GM21447 (cell line): Measurements from ENCODE around the gene ZCCHC24.
"Not testable (repeated sequence)": the region's sequence is repeated elsewhere in the genome, so short reads cannot be mapped to it uniquely, and the experiment has no call there.

Experiments
- ATAC-seq: cut with Tn5 transposase; IDR thresholded peaks from one replicate; pipeline ENCODE4 v1.9.1; 2021; ENCODE audit not compliant: unreplicated experiment

The ZCCHC24 gene

DNA sequence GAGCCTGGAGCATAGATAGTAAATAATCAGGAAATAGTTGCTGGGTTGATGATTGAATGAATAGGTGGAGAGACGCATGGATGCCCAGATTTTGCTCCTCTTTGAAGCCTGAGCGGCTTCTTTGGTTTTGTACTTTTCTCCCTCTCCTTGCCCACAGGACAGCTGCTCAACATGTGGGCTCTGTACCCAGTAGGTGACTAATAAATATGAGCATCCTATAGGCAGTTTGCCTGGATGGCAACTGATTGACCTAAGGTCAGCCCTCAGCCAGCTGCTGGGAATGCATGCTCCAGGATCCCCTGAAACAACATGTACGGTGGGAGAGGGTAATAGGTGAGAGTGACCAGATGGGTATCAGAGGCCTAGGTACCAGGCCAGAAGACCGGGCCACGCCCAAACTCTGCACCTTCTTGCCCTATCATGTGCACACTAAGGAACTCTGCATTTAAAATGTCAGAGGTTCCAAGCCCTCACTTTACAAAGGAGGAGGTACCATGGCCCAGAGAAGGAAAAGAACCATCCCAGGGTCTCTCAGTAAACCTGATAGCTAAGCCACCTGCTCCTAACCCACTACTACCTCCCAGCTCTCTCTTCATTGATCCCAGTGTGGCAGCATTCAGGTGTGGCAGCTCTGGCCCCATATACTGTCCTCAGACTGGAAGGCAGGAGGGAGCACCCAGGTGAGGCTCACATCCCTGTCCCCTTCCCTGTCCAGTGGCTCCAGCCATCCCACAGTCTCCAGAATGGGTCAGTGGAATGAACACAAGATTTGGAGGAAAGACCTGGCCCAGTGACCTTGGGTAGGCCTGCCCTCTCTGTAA, 2.7 kb upstream of the ZCCHC24 start:
- no peak for ATAC-seq

DNA sequence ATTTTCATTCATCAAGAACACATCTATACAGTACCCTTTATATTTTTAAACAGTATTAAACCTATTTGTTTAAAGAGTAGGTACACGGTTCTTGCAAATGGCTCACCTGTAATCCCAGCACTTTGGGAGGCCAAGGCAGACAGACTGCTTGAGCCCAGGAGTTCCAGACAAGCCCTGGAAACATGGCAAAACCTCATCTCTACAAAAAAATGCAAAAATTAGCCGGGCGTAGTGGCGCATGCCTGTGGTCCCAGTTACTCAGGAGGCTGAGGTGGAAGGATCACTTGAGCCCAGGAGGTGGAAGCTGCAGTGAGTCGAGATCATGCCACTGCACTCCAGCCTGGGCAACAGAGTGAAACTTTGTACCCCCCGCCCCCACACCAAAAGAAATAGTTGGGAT, 1.8 kb upstream of the ZCCHC24 start:
- not testable (repeated sequence) for ATAC-seq

DNA sequence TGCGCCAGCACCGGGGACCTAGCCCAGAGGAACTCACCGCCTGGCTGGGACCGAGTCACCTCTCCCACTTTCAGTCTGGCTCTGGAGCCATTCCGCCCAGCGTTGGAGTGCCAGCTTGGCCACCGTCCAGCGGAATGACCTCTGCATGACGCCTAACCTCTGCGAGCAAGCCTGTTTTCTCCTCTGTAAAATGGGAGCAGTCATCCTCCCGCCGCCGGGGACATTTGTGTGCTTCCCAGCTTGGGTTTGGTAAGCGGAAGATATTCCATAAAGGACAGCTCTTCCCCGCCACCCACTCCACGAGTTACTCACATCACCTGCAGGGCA, 1.3 kb upstream of the ZCCHC24 start:
- no peak for ATAC-seq

DNA sequence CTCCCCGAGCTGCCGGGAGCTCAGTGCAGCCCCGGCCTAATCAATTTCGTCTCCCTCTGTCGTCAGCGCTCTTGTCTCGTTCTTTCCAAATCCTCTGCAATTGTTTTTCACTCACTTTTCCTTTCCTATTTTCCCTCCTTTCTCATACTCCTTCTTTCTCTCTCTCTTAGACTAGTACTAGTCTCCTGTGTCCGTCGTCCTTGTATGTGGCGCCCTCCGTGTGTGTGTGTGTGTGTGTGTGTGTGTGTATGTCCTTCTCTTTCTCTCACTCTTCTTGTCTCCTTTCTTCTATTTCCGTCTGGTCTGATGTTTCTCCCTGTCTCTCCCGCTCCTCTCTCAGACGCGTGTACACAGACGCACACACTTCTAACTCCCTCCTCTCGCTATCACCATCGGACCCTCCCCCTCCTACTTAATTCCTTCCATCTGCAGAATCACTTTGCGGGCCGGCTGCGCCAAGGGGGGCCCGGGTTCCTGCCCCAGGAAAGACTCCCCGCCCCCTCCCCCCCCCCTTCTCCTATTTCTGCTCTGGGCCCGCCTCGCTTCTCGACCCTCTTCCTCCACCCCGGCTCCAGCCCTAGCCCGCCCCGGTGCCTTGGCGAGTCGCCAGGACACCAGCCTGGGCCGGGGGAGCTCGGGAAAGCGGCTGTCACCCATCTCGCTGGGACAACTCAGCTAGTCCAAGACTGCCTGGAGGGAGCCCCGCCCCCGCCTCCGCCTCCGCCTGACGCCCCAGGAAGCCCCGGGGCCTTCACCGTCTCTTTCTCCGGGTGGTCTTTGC, 743 bp upstream of the ZCCHC24 start:
- peak; percentile 5 for ATAC-seq

DNA sequence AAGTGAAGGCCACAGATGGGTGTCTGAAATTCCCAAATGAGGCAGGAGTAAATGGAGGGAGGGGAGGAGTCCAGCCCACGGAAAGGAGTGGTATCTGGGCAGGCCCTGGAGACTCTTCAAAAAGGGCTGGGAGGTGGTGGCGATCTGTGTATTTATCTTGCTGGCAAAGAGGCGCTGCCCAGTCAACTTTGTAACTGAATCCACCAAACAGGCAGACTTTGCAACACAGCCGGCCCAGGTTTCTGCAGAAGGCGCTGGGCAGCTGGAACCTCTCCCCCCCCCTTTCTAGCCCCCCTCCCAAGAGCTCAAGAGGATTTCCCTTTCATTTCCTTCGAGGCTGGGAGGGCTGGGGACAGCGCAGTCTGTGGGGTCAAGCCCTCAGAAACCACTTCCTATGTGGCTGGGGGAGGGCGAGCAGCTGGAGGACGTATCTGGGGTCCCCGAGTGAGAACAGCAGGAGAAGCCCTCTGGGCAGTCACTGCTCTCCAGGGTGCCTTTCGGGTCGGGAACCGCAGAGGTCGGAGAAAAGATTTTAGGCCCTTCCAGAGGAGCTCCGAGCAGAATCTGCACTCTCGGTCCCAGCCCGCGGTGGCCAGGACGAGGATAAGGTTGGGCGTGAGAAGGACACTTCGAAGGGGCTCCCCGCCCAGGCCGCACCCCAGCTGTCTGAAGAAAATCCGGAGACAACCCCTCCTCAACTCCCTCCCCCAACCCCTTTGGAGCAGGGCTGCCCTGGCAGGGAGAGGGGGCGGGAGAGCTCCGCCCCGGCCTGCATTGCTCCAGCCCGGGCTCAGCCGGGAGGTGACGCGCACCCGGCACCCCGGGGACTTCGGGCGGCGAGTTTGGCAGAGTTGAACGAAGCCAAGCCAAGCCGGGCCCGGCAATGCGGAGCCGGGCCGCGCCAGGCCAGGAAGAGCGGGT, 965 bp downstream of the ZCCHC24 start:
- ATAC-seq = peak; percentile 24

DNA sequence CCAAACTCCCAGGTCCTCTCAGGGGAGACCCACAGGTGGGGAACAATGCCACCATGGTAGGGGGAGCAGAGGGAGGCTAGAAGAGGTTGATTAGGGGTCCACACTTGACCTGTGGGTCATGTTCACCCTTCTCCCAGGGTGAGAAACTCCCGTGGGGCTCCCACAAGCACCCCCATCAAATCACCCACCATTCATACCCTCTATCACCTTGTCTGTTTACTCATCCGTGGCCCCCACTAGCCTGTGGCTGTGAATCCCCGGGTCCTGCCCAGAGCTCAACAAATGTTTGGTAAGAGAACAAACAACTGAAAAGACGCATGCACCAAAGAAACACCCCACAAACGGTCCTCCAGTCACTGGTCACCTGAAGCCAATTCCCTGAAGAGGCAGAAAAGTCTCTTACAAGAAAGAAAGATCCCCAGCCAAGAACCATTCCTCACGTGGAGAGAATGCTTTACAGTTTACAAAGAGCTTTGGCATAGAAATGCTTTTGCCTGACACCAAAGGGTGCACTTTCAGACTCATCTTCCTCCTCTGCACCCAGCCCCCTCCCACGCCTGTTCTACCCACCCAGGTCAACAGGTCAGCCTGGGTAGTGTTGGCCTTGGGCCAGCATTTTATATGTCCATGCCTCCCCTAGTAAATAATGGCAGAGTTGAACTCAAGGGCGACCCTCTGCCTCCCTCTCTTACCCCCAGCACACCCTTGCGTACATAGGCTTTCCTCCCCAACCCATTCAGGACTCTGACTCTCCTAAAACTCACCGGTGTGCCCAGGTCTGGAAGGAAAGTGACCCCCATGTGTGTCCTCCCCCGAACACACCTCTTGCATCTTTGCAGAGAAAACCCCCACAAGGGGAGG, 1.9 kb downstream of the ZCCHC24 start:
- ATAC-seq = no peak

DNA sequence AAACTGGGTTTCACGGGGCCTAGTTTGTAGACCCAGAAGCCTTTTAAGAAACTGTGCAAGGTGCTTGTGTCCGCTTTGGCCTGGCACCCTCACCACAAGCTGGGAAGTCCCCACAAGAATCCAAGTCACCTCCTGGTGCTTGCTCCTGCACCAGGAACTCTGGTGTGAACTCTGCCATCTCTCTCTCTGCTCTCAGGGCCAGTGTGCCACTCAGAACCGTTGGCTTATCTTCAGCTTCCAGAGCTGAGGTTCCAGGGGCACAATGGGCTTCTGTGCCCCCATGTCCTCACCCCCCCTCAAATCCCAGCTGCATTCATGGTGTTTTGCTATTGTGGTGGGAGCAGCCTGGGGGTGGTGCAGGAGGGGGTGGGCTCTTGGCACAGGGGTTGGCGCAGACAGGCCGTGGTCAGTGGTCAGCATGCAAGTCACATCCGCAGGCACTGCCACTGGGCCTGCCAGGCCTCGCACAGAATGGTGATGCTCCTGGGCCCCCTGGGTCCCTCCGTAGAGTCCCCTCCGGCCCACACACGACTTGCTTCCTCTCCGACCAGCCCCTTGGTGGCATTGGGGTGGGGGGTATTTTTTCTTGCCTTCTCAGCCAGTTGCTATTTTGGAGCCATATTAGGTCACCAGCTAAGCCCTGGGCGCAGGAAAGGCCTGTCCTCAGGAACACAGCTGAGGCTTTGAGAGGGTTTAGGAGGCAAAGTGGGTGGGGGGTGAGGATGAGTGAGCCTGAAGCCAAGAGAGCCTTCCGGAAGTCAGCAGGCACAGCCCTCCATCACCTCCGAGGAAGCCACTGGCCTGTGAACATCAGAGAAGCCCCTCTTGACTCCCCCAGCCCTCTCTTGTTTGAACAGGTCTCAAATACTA, 3.0 kb downstream of the ZCCHC24 start:
- no peak for ATAC-seq

DNA sequence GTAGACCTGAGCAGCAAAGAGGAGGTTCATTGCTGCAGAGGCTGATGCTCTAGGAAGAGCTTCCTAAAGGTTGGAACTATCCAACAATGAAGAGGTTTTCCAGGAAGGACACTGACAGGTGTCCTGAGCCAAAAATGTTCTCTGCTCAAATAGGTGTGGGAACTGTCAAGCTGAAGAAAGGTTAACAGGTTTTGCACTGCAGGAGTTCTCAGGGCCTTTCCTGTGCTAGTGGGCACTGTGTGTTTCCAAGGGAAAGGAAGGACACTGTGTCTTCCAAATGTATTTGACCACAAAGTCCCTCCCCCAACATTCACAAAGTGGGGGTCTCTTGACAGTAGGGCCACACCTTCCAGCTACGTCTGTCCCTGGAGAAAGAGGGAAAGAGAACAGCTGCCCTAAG, 4.0 kb downstream of the ZCCHC24 start:
- no peak for ATAC-seq

DNA sequence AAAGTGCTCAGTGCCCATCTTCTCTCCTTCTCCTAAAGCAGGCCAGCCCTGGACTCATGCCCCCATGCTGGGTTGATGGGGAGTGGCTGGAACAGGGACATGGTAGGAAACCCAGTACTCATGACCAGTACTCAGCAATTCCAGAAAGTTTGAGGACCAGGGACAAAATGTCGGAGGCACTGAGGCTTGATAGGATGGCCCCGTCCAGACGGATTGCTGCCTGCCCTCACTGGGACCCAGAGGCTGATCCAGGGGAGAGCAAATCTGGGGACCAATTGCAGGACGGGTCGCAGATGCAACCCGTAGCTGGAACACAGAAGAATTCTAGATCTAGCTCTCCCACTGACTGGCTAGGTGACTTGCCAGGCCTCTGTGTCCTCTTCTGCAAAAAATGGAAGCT, 5.1 kb downstream of the ZCCHC24 start:
- ATAC-seq = no peak

DNA sequence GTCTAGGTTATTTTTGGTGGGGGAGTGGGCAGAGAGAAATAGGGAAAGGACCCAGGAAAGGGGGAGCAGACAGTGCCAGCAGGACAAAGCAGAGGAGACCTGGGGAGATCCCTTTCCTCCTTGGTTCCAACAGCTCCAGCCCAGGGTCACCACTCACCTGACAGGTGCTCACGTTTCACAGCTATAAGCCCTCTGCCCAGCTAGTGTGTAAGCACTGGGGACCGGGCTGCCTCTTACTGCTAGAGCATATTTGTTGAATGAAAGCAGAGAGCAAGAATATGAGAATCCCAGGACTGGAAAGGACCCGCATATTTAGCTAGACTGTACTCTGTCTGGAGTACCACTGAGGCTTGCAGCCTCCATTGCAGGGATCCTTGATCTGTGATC, 6.7 kb downstream of the ZCCHC24 start:
- no peak for ATAC-seq

DNA sequence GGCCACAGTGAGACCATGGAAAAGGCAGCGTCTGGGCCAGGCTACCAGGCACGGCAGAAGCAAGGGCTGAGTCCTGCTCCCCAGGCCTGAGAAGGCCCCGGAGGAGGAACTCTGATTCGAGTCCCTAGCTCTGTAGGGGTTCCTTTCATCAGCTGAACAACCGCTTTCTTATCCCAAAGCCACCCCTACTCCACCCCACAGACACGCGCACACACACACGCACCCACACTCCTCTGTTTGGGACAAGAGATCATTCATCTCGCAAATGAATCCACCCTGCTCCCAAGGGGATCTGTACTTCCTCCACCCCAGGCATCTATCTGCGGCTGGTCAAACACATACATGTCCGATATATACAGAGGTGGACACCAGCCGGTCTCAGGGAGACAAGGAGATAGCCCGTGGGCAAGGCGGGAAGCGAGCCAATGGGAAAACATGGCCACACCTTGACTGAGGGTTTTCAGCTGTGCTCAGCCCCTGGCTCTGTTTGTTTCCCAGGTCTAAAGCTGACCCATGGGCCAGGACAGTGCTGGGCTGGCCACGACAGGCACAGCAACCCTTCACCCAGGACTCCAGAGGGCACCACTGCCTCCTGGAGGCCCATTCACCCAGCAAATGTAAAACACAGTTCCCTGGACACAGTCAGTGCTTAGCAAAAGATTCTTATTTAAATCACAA, 7.3 kb downstream of the ZCCHC24 start:
- no peak for ATAC-seq

DNA sequence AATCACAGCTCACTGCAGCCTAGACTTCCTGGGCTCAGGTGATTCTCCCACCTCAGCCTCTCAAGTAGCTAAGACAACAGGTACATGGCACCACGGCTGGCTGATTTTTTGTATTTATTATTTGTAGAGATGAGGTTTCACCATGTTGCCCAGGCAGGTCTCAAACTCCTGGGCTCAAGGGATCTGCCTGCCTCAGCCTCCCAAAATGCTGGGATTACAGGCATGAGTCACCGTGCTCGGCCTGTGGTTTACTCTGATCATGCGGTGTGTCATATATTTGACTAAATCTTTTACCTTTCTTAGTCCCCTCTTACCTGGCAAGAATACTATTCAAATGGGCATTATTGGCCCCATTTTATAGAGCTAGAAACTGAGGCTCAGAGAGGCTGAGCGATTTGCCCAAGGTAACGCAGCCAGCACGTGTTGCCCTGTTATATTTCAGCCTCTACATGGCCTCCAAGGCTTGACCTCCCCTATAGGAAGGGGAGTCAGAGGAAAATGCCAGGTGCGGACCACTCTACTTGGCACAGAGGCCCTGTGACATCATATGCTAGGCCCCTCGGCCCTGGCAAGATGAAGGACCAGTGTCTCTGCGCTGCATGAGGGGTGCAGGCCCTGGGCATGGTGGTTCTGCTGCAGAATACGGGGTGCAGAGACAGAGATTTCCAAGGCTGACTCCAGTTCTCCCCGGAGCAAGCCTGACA, 8.2 kb downstream of the ZCCHC24 start:
- ATAC-seq = no peak

DNA sequence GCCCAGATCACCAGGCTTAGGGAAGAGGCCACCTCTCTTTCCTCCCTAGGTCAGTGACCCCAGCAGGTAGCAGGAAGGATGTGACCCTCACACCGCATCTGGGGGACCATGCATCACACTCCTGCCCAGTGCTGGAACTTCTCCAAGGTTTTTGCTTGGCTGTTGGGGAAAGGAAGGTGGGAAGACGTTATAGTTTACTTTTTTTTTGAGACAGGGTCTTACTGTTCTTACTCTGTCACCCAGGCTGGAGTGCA, 8.6 kb downstream of the ZCCHC24 start:
- no peak for ATAC-seq

DNA sequence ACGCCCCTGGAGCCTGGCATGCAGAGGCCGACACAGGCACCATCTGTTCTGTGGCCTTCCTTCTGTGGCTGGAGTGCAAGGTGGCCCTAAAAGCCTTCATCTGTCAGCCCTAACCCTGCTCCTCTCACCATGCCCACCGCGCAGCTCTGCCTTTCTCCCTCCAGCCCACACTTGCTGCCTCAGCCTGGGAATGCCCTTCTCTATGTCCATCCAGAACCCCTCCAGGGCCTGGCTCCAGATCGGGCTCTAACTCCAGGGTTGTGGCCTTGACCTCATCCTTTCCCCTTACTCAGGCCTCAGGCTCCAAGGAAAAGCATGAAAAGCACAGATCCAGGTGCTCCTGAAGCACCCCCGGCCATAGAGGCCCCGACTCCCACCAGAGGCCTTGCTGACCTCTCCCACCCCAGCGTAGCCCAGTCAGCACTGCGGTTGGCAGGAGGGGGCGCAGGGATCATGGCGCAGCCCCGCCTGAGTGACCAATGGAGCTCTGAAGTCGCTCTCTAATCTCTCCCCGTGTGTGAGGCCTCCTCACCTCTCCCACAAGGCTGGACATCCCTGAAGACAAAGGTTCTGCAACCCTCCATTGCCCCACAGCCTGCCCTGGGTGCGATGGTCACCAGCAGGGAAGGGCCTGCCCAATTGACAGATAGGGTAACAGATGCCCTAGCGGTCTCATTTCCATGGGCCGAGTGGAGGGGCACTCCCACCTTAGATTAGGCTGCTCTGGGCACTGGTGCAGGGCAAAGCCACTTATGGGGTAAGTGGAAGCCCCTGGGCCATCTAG, 9.2 kb downstream of the ZCCHC24 start:
- ATAC-seq = no peak

DNA sequence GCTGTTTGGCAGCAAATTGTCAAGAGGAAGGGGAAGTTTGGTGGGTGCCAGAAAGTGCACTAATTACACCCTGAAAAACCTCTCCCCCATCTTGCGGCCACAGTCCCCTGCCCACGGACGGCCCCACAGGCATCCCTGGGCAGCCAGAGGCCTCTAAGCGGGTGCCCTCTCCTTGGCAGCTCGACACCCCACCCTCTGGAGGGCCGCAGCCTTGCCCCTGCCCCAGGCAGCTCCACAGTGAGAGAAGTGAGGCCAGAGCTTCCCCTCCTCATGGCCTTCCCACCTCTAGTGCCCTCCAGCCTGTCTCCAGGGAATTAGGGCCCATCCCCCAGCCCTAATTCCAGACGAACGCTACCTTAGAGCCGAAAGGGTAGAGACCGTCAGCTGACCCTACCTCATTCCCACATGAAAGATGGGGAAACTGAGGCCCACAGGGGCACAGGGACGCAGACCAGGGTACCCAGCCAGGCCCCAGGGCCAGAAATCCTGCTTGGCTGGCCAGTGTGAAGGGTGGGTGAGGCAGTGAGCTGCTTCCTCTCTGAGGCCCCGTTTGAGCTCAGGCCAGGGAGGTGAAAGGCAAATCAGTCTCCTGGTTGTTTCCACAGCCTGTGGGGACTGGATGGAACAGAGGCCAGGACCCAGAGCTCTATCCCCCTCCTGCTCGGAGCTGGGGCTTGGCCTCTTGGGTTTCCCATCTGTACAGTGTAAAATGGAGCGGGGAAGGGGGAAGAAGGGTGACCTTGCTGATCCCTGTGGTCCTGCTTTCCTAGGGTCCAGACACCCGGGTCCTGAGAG, 10.0 kb downstream of the ZCCHC24 start:
- ATAC-seq = no peak

DNA sequence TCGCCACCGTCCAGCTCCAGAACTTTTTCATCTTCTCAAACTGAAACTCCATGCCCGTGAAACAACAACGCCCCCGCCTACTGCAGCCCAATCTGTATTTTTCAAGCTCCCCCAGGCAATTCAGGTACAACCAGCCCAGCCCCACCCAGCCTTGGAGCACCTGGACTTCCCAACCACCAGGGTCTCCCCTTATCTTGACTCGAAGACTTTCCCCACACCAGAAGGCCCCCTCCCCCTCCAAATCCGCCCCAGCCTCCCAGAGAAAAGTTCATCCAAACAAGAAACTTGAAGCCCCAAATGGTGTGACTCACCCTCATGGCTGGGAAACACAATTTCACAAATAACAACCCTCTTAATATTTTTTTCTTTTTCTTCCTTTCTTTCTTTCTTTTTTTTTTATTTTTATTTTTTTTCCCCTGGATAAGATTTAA, 10.6 kb downstream of the ZCCHC24 start:
- no peak for ATAC-seq

DNA sequence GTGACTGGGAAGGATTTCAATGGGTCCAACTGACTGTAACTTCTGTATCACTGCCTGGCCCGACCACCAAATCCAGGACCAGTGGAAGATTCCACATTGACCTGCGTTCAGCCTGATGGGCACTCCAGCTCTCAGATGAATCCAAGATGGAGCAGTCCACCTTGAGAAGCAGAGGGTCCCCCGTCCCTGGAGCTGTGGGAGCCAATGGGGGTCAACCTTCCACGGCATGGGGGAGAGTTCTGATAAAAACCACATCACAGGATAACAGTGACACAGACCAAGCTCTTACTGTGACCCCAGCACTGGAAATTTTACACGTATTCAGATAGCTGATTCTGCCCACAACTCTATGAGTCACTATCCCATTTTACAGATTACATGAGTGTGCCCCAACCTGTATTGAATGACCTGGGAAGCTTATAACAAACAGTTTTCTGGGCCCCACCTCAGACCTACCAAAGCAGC, 11.2 kb downstream of the ZCCHC24 start:
- no peak for ATAC-seq
